Stimulated activated CD4-positive, alpha-beta T cell treated with anti-CD3 and anti-CD28 coated beads, TNF-alpha, amount 100 ng/mL, for 1 hour (primary cell): Measurements from ENCODE around the gene EEPD1.
A peak's percentile ranks its signal among the peaks of the same experiment; 100 is the strongest.
"Not testable (repeated sequence)": the region's sequence is repeated elsewhere in the genome, so short reads cannot be mapped to it uniquely, and the experiment has no call there.

ENCODE experiments used
- DNase-seq, 3 donors: peaks; one replicate each; pipeline ENCODE4 v3.0.0-alpha.2; 2020; ENCODE audit warnings: low read depth in 3 of 3, low spot score in 1 of 3

Gene EEPD1

GRCh38 chr7:36152756-36153570 is at the start of gene EEPD1:
EEPD1 (plus strand) TSS chr7:36153254; CDS start chr7:36154325, 1,071 bp downstream.
- DNase-seq = peak; percentile 99 to 100 (median 99)

- DNase-seq = no peak
These were observed 49.1 kb upstream of the EEPD1 start for GRCh38 chr7:36103837-36104561.

- not testable (repeated sequence) for DNase-seq
These were observed 45.8 kb upstream of the EEPD1 start for GRCh38 chr7:36106972-36107908.

- DNase-seq = no peak
These were observed 45.0 kb upstream of the EEPD1 start for GRCh38 chr7:36107926-36108631.

- no peak for DNase-seq
These were observed 43.9 kb upstream of the EEPD1 start for GRCh38 chr7:36109013-36109627.

GRCh38 chr7:36110584-36110983 is 42.5 kb upstream of the EEPD1 start:
- DNase-seq = no peak

GRCh38 chr7:36112969-36113368 is 40.1 kb upstream of the EEPD1 start:
- no peak for DNase-seq

- DNase-seq = no peak
These were observed 38.7 kb upstream of the EEPD1 start for GRCh38 chr7:36114355-36114754.

- peak; percentile 3 to 61 (median 11) for DNase-seq
These were observed 37.4 kb upstream of the EEPD1 start for GRCh38 chr7:36115448-36116321.

GRCh38 chr7:36116347-36117202 is 36.5 kb upstream of the EEPD1 start:
- no peak for DNase-seq

- DNase-seq = no peak
These were observed 35.7 kb upstream of the EEPD1 start for GRCh38 chr7:36117203-36117840.

GRCh38 chr7:36118344-36118743 is 34.7 kb upstream of the EEPD1 start:
- no peak for DNase-seq

- DNase-seq = no peak
These were observed 33.9 kb upstream of the EEPD1 start for GRCh38 chr7:36119005-36119706.

- DNase-seq = not testable (repeated sequence)
These were observed 32.9 kb upstream of the EEPD1 start for GRCh38 chr7:36119983-36120646.

GRCh38 chr7:36125630-36126029 is 27.4 kb upstream of the EEPD1 start:
- not testable (repeated sequence) for DNase-seq

- no peak for DNase-seq
These were observed 25.8 kb upstream of the EEPD1 start for GRCh38 chr7:36127075-36127740.
